ENCODE results near the gene STK40.
A peak's percentile ranks its signal among the peaks of the same experiment; 100 is the strongest.

The STK40 gene

DNA sequence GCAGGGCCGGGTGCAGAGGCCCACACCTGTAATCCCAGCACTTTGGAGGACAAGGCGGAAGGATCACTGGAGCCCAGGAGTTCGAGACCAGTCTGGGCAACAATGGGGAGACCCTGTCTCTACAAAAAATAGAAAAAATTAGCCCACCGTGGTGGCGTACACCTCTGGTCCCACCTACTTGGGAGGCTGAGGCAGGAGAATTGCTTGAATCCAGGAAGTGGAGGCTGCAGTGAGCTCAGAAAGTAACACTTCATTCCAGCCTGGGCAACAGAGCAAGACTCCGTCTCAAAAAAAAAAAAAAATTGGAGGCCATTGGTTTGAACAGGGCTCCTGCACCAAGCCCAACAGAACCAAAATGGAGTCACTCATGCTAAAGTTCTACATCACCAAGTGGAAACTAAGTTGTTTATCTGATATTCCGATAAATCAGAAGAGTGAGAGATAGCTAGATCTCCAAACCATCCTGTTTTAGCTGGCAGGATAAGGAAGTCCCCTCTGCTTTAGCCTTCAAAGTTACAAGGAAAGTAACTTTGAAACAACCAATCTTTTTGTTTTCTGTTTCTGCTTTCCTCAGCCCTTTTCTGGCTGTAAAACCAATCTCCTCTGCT, 12.8 kb upstream of the STK40 start:
- no peak for DNase-seq (ENCODE audit: low read depth)

DNA sequence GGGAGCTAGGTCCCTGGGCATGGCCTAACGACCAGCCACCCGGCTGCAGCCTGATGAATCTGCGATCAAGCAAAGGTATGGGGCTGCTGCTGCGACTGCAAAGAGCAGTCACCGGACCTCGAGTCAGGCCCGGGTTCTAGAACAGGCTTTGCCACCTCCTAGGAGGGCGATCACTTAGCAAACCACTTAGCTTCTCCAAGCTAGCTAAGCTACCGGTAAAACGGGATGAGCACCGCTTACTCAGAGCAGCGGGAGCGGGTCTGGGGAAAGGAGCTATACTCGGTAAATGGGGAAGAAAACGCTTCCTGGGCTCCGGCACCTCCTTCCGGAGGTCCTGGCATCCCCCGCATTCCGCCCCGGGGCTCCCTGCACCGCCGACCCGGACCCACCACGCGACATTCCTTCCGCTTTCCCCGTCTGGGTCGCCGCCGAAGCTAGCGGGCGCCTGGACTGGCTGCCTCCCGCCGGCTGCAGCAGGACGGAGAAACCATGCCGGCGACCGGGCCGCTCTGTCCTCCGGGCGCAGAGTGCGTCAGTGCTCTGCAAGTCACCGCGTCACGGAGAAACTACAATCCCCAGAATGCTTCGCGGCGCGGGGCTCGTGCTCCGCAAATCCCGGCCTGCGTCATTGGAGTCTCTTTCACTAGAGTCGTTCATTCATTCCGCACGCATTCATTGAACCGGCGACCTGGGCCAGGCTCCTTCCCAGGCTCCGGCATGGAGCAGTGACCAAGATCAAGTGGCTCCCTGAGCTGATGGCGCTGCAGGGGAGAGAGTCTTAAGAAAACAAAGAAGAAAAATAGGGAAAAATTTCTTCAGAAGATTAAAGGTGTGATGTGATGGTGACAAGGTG, 11.9 kb upstream of the STK40 start, which contains the start of gene LSM10:
Gene LSM10, minus strand, starts transcription at position 531 of the 853 bp plus-strand sequence. CDS start 3,779 bp downstream, outside the sequence.
- DNase-seq (ENCODE audit: low read depth): peak; percentile 75

DNA sequence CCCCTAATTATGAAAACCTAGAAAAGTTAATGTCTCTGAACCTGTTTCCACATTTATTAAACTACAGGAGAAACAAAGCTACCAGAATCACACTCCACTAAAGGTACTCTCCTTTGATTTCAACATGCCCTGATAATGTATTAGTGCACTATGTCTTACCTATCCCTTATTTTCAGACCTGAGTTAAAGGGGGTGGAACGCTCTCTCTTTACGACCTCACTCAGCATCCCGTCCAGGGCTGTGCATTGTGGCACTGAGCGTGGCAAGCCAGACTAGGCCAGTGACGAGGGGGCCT, 11.3 kb upstream of the STK40 start:
- no peak for DNase-seq (ENCODE audit: low read depth)

DNA sequence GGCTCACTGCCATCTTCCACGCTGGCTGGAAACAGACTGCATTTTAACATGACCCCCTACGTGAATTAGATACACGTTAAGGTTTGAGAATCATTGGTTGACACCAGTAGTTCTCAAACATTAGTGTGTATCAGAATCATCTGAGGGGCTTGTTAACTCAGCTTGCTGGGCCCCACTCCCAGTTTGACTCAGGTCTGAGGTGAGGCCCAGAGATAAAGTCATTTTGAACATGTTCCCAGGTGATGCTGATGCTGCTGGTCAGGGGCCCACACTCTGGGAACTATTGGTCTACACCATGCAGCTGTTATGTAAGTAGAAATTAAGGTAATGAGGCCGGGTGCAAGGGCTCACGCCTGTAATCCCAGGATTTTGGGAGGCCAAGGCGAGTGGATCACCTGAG, 10.6 kb upstream of the STK40 start:
- no peak for DNase-seq (ENCODE audit: low read depth)

DNA sequence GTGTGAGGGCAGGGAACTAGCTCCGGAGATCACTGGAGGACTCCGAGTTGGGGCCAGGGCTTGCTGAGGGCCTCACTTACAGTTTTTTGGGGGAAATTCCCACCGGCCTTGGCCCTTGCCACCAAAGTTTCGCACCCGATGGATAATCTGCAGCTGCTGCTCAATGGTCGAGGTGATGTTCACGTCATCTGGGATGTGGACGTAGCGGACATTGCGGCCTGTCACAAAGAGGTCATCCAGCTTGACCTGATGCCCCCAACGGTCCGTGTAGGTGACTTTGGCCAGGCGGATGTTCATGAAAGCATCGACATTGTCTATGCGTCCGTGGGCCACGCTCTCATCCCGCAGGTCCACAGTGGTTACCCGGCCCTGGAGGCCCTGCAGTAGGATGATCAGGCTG, 8.0 kb upstream of the STK40 start:
- DNase-seq (ENCODE audit: low read depth): no peak

DNA sequence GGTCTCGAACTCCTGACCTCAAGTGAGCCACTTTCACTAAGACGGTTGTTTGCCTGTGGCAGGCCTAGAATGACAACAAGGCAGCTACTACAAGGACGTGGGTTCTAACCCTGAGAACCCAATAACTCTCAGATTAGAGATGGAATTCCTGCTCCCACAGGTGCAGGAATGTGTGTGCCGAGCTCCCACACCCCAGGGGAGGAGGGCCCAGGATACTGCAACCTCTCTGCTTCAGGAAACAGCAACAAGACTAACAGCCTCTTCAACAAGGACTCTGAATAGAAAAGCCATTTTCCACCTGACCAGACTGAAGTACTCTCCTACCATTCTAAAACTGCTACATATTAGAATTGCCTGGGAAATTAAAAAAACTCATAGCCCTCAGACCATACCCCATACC, 7.1 kb upstream of the STK40 start:
- DNase-seq (ENCODE audit: low read depth): no peak

DNA sequence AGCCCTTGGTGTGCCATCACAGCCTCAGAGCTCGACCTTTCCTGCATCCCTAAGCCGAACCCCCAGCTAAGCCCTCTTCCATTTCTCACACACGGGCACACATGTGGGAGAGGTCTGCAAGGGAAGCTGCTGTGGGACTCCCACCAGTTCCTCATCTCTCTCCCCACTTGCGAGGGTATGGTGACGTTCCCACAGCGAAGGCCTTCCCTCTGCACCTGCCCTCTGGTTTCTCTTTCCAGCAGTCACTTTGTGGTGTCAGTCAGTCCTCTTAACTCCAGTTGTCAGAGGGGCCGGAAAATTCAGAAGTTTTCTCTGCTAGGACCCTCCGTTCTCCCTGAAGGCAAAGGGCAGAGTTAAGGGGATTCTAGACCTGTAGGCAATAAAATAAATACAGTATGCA, 5.5 kb upstream of the STK40 start:
- DNase-seq (ENCODE audit: low read depth): no peak

DNA sequence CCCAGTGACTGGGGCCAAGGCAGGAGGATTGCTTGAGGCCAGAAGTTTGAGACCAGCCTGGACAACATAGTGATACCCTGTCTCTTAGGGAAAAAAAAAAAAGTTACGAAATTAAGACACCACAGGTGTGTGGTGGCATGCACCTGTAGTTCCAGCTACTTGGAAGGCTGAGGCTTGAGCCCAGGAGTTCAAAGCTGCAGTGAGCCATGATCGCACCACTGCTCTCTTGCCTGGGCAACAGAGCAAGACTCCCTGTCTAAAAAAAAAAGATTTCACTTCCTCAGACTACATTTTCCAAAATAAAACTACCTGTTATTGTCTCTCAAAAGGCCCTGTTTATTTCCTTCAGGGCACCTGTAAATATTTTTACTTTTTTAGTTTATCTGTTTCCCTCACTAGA, 4.7 kb upstream of the STK40 start:
- DNase-seq (ENCODE audit: low read depth): no peak

DNA sequence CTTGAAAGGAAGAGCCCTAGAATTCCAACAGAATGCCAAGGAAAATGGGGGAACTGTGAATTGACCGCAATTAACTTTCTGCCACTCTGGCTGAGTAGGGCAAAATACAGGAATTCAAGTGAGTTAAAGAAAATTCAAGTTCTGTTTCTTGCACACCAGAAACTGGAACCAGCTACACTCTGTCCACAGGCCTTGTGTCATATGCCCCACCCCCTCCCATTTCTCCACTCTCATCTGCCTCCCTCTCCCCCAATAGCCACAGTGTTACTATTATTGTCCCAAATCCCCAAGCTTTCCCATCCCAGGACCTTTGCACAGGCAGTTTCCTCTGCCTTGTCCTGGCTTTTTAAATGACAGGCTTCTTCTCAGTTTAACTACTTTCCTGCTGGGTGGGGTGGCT, 4.3 kb upstream of the STK40 start:
- no peak for DNase-seq (ENCODE audit: low read depth)

DNA sequence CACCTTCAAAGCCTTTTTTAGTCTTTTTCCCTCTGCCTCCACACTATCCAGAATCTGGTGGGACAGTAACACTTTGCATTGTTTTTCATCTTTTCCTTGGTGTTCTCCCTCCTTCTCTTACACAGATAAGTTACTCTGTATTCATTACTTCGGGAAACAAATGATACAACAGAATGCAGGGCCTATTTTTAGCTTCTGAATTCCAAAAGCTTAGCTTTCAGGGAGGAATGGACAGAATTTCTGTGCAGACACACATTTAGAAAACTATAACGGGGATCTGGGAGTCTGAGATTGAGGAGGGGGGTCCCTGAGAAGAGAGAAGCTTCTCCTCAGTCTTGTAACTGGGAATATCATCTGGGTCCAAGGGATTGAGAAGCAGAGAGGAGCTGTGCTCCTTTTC, 3.5 kb upstream of the STK40 start:
- no peak for DNase-seq (ENCODE audit: low read depth)

DNA sequence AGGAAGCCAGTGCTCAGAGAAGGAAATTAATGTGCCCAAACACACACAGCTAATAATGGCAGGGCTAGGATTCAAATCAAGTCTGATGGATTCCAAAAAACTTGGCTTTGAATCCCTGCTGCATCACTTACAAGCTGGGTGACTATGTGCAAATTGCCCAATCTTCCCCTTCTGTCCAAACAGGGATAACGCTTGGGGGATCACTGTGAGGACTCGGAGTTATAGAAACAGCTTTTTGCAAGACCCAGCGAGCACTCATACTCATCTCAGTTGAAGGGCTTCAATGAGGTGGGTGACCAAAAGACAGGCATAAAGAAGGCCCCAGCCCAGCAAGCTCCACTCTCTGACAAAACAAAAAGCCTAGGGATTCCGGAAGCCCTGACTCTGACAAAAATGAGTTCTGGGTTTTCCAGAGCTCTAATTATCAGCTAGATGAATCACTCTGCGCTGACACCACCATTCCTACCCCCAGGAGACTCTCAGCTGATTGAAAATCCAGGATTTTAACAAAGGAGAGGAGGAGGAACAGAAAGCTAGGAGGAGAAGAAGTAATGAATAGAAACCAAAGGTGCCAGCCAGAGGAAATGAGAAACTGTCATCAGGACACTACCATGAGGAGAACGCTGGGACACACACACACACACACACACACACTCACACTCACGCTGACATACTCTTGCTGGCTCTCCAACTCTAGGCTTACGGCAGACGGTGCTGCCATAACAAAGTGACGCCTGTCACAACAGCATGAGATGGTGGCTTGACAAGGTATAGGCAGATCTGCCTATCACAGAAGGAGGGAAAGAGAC, 1.6 kb upstream of the STK40 start:
- no peak for DNase-seq (ENCODE audit: low read depth)

DNA sequence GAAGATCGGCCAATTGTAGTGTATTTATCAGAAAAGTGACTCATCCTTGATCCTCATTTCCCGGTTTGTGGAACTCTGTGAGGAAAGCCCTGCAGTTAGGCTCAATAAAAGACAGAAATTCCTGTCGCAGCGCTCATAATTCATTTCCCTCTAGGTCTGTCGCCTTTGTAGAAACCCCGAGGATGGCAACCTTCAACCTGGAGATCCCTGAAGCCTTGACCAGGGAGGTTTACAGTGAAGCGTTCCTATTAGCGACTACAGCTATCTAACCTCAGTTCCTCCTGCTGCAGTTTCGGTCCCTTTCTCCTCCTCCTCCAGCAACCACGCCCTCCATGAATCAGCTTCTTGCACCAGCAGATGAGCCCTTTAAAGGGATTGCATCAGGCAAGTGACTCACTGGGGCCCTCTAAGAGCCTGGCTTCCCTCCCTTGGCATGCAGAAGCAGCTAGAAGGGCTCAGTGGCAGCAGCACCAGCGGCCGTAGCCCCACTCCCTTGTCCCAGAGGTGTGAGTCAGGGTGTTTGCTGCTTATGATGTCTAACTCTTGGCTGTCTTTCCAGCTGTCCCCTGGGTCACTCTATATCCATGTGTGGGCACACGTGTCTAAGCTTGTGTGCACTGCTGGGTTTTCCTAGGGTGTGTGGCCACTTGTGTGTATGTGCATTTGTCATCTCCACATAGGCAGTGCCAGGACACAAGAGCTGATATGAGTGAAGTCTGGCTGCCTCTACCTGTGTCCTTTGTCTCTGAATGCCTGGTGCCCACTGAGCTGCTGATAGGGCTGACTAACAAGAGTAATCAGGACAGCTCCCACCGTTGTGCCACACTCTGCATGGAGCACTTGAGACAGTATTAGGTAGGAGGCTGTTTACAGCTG, 779 bp upstream of the STK40 start:
- peak; percentile 89 for DNase-seq (ENCODE audit: low read depth)

DNA sequence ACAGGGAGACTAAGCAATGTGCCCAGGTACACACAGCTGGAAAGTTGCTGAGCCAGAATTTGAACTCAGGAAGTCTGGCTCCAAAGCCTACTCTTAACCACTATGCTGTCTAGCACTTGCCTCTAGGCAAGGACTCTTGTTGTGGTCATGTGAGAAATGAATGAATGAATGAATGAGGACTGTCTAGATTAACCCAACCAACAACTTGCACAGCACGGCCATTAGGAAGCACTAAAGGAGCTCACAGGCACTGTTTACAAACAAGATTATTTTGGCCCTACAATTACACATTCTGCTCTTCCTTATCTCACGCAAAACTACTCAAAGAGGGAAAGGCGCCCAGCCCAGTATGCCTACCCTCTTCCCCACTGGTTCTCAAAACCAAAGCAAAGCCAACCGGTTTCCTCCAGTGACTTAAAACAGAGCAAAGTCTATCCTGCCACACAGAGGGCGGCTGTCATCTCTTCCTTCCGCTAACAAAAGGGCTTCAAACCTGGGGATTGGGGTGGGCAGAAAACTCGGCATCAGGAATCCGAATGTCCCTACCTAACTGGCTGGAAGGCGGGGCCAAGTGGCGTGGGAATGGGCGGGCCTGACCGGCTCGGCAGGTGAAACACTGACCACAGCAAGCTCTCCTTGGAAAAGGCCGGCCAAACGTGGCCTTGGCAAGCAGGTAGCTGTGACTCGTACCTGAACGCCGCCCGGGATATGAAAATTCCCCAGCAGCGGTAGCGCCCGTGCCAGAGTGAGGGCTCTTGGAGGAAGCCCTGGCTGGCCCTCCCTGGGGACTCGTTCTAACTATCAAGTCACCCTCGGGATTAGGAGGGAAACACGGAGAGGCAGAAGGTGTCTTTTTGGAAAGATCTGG, 948 bp downstream of the STK40 start:
- DNase-seq (ENCODE audit: low read depth): peak; percentile 17

DNA sequence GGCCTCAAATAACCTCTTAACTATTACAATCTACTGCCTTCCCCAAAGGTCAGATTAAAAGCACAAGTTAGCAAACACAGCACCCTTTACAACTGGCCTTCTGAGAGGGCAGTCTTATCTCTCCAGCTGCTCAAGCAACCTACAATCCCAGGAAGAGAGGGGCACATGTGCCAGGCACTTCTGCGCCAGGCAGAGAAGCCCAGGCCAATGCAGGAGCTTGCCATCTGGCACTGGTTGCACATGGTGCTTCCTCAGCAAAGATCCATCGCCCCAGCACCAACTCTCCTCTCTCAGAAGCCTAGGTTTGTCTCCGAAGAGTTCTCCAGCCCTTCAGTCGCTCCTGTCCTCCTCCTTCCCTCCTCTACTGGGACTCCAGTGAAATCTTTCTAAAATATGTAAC, 2.5 kb downstream of the STK40 start:
- no peak for DNase-seq (ENCODE audit: low read depth)

DNA sequence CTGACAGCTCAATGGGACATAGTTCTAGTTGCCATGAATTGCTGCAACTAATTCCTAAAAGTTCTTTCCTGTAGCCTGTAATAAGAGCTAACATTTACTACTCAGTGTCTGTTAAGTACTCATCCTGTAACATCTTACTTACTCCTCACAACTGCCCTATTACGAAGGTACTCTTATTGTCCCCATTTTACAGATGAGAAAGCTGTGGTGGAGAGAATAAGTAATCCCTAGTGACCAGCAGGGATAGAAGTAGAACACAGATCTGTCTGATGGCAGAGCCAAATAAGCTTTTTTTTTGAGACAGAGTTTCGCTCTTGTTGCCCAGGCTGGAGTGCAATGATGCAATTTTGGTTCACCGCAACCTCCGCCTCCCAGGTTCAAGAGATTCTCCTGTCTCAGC, 3.1 kb downstream of the STK40 start:
- no peak for DNase-seq (ENCODE audit: low read depth)

DNA sequence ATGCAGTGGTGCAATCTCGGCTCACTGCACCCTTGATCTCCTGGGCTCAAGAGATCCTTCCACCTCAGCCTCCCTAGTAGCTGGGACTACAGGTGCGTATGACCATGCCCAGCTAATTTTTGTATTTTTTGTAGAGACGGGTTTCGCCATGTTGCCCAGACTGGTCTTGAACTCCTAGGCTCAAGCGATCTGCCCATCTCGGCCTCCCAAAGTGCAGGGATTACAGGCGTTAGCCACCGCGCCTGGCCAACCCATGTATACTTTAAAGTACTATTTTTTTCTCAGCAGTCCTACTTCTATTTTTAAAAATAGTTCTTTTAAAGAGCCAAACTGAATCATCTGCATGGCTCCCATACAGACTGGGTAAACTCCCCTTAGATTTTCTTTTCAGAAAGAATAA, 3.5 kb downstream of the STK40 start:
- no peak for DNase-seq (ENCODE audit: low read depth)

DNA sequence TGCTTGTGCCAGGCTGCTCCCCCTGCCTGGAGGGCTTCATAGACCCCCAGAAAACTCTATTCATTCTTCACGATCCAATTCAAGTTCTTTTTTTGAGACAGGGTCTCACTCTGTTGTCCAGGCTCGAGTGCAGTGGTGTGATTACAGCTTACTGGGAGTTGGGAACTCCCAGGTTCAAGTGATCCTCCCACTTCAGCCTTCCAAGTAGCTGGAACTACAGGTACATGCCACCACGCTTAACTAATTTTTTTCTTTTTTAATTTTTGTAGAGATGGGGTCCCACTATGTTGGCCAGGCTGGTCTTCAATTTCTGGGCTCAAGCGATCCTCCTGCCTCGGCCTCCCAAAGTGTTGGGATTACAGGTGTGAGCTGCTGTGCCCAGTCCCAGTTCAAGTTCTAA, 4.3 kb downstream of the STK40 start:
- no peak for DNase-seq (ENCODE audit: low read depth)

DNA sequence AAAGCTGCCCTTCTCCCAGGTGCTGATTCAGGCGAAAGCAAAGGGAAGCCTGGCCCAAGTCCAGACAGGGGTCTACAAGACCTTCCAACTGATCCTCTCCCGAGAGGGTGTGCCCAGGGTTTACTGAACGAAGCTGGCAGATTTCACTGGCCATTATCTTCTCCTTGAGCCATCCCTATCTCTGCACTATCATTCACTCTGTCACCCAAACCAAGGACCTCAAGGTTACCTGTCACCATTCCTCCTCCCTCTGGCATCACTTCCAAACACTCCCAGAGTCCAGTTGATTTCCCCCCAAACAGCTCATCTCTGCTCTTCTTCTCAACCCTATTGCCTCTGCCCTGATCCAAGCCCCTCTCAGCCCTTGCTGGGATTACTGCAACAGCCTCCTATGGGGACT, 4.9 kb downstream of the STK40 start:
- DNase-seq (ENCODE audit: low read depth): no peak

DNA sequence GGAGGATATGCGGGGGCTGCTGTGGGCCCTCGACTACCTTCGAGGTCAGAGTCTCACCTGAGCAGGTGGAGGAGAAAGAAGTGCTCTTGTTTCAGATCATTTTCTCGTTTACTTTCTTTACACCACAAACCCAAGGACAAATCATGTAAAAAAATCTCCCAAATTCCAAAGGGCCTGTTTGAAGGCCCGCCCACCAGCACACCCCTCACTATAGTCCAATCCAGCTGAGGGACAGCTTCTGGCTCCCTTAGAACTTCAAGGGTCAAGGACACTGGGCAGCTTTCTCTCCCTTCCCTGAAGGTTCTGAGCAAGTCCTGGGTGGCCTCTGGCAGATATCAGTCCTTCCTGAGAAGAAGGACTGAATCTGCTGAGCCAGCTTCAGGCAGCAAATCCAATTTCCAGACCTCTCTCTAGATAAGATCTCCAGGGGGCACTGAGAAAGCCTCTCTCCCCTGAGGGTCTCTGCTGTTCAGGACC, 5.5 kb downstream of the STK40 start:
- no peak for DNase-seq (ENCODE audit: low read depth)

DNA sequence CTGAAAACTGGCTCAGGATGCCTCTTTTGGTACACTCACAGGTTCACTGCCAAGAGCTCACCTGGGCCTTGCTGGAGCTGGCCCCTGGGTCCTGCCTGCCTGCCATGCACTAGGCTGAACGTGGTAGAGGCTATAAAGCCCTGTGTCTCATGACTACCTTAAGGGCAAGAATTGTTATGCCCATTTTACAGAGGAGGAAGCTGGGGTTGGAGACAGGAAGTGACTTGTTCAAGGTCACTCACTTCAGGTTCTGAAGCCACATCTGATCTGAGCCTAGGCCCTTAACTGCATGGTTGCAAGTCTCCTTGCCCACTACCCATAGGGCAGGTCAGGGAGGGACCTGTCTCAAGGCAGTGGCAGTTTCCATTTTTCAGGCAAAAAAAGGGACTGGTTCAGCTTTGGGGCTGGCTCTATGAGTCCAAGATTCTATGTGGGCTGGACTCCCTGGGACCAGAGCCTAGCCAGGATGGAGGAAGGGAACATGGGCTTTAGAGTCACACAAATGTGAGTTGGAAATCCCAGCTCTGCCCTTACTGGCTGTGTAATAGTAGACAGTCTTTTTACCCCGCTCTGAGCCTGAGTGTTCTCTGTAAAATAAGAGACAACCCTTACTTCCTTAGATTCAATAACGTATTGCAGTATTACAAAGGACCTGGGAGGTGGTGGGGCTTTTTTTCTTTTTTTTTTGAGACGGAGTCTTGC, 7.8 kb downstream of the STK40 start:
- no peak for DNase-seq (ENCODE audit: low read depth)
